Lower leg skin (tissue), 3 donors: ENCODE measurements around the gene OR2H1.

Experiments
- POLR2A ChIP-seq, 2 donors: fragments of 450-650 bp; IDR thresholded peaks; one replicate each; pipeline ENCODE4 v1.6.1; 2016 to 2017; ENCODE audit warnings: antibody characterized with exemption in 2 of 2, mild to moderate bottlenecking in 1 of 2, moderate library complexity in 1 of 2
- TF ChIP-seq, protein P1 (sequence below), 3 donors: fragments of 450-650 bp; IDR thresholded peaks; one replicate each; pipeline ENCODE4 v1.5.1; 2016; ENCODE audit warnings: antibody characterized with exemption in 3 of 3, mild to moderate bottlenecking in 3 of 3, moderate library complexity in 2 of 3

DNA sequence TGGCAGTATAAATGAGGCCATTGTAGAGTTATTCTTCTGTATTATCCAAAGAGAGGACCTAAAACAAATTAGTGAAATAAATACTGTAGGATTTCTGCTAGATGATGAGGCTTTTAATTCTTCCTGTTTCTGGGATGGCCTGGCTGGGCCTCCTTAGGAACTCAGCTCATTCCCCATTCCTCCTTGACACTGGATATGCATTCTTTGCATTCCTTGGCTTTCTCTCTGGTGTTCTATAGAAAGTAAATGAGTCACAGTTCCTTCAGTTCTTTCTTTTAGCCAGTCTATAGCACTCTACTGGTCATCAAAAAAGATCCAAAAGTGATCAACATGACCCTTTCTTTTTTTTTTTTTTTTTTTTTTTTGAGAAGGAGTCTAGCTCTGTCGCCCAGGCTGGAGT lies 9.3 kb upstream of the OR2H1 start:
- TF ChIP-seq, protein P1, sequence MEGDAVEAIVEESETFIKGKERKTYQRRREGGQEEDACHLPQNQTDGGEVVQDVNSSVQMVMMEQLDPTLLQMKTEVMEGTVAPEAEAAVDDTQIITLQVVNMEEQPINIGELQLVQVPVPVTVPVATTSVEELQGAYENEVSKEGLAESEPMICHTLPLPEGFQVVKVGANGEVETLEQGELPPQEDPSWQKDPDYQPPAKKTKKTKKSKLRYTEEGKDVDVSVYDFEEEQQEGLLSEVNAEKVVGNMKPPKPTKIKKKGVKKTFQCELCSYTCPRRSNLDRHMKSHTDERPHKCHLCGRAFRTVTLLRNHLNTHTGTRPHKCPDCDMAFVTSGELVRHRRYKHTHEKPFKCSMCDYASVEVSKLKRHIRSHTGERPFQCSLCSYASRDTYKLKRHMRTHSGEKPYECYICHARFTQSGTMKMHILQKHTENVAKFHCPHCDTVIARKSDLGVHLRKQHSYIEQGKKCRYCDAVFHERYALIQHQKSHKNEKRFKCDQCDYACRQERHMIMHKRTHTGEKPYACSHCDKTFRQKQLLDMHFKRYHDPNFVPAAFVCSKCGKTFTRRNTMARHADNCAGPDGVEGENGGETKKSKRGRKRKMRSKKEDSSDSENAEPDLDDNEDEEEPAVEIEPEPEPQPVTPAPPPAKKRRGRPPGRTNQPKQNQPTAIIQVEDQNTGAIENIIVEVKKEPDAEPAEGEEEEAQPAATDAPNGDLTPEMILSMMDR (IDR thresholded peaks at IDR 0.05): no peak
- TF ChIP-seq POLR2A (IDR thresholded peaks at IDR 0.05): no peak
